GM23338 (cell line): ENCODE results near the gene LMF1. TPM values are rescaled to one million over a fixed set of nuclear protein-coding genes. Genes with fewer than 3 reads are reported as not detected.

Source experiments
- ATAC-seq: fragments of 200-7000 bp; cut with Tn5 transposase; 3 replicates; pipeline ENCODE4 v1.9.1; 2020
- DNase-seq: peaks from one replicate; pipeline ENCODE4 v3.0.0-alpha.2; 2015; ENCODE audit warnings: low spot score
- H2AFZ ChIP-seq: fragments of 200-600 bp; sonication (generic); 2 replicates; pipeline ENCODE4 v1.8.0; 2016; ENCODE audit warnings: antibody characterized with exemption, mild to moderate bottlenecking, moderate library complexity
- H3F3A ChIP-seq: fragments of 200-600 bp; sonication (generic); replicated peaks from 2 replicates; pipeline ENCODE4 v1.8.0; 2017; ENCODE audit warnings: antibody characterized with exemption, mixed run types, low read depth
- H3K27ac ChIP-seq: fragments of 200-600 bp; sonication (generic); 2 replicates; pipeline ENCODE4 v1.6.1; 2016; ENCODE audit warnings: low read depth
- H3K27me3 ChIP-seq: fragments of 200-600 bp; sonication (generic); 2 replicates; pipeline ENCODE4 v1.8.0; 2016; ENCODE audit warnings: mild to moderate bottlenecking, mixed run types, moderate library complexity; ENCODE audit not compliant: insufficient read depth
- H3K36me3 ChIP-seq: fragments of 200-600 bp; sonication (generic); 2 replicates; pipeline ENCODE4 v1.8.0; 2016; ENCODE audit warnings: mild to moderate bottlenecking; ENCODE audit not compliant: insufficient read depth
- H3K4me1 ChIP-seq: fragments of 200-600 bp; sonication (generic); 2 replicates; pipeline ENCODE4 v1.8.0; 2016; ENCODE audit warnings: mild to moderate bottlenecking, moderate library complexity; ENCODE audit not compliant: insufficient read depth
- H3K4me2 ChIP-seq: fragments of 200-600 bp; sonication (generic); 2 replicates; pipeline ENCODE4 v1.7.1; 2017; ENCODE audit warnings: mixed run types
- H3K4me3 ChIP-seq: fragments of 200-600 bp; sonication (generic); 2 replicates; pipeline ENCODE4 v1.6.1; 2016; ENCODE audit warnings: mixed run types
- H3K79me2 ChIP-seq: fragments of 200-600 bp; sonication (generic); replicated peaks from 2 replicates; pipeline ENCODE4 v1.8.0; 2017; ENCODE audit warnings: mild to moderate bottlenecking; ENCODE audit not compliant: insufficient read depth
- H3K9me2 ChIP-seq: fragments of 200-600 bp; sonication (generic); 2 replicates; pipeline ENCODE4 v1.8.0; 2017; ENCODE audit not compliant: insufficient read depth
- H4K20me1 ChIP-seq: fragments of 200-600 bp; sonication (generic); replicated peaks from 2 replicates; pipeline ENCODE4 v1.8.0; 2017; ENCODE audit warnings: mild to moderate bottlenecking; ENCODE audit not compliant: insufficient read depth
- H3K27ac Mint-ChIP-seq: 2 replicates; pipeline ENCODE4 v1.8.0; 2020; ENCODE audit warnings: inconsistent platforms, mild to moderate bottlenecking, moderate library complexity, mixed read lengths
- H3K27me3 Mint-ChIP-seq: 3 replicates; pipeline ENCODE4 v1.8.0; 2022; ENCODE audit warnings: low read depth, mild to moderate bottlenecking, moderate library complexity, mixed read lengths, inconsistent platforms; ENCODE audit not compliant: insufficient read depth, poor library complexity
- H3K36me3 Mint-ChIP-seq: 3 replicates; pipeline ENCODE4 v1.8.0; 2021; ENCODE audit warnings: low read depth, mild to moderate bottlenecking, inconsistent platforms, moderate library complexity, mixed read lengths
- H3K4me1 Mint-ChIP-seq: 3 replicates; pipeline ENCODE4 v1.8.0; 2020; ENCODE audit warnings: mild to moderate bottlenecking, inconsistent platforms, mixed read lengths
- H3K4me3 Mint-ChIP-seq: 3 replicates; pipeline ENCODE4 v1.8.0; 2021; ENCODE audit warnings: moderate library complexity, mild to moderate bottlenecking, inconsistent platforms, mixed read lengths
- H3K9me3 Mint-ChIP-seq: 3 replicates; pipeline ENCODE4 v1.8.0; 2020; ENCODE audit warnings: moderate library complexity, mild to moderate bottlenecking, inconsistent platforms, mixed read lengths
- CREB1 ChIP-seq: fragments of 250-450 bp; sonication (Bioruptor Pico); IDR thresholded peaks from 2 replicates; pipeline ENCODE4 v1.5.0; 2020; ENCODE audit warnings: low read depth, mild to moderate bottlenecking, moderate library complexity
- EZH2 ChIP-seq: fragments of 200-600 bp; sonication (generic); IDR thresholded peaks from one replicate; pipeline ENCODE4 v1.8.0; 2017; ENCODE audit warnings: antibody characterized with exemption, mild to moderate bottlenecking, low read depth; ENCODE audit not compliant: unreplicated experiment
- EZH2phosphoT487 ChIP-seq: fragments of 200-600 bp; sonication (generic); IDR thresholded peaks from one replicate; pipeline ENCODE4 v1.8.1; 2018; ENCODE audit warnings: antibody characterized with exemption; ENCODE audit not compliant: unreplicated experiment
- JUNB ChIP-seq: IDR thresholded peaks from one replicate; pipeline ENCODE4 v1.6.1; 2016; ENCODE audit warnings: antibody characterized with exemption; ENCODE audit not compliant: unreplicated experiment
- POLR2AphosphoS5 ChIP-seq: IDR thresholded peaks from 2 replicates; pipeline ENCODE4 v1.6.1; 2016; ENCODE audit warnings: antibody characterized with exemption, low read depth
- ZNF114 ChIP-seq: fragments of 250-450 bp; sonication (Bioruptor Pico); IDR thresholded peaks from 2 replicates; pipeline ENCODE4 v1.5.0; 2020; ENCODE audit warnings: mild to moderate bottlenecking, moderate library complexity
- ZNF331 ChIP-seq: fragments of 250-450 bp; sonication (Bioruptor Pico); IDR thresholded peaks from 2 replicates; pipeline ENCODE4 v1.5.0; 2020; ENCODE audit warnings: low read depth, mild to moderate bottlenecking, moderate library complexity
- polyA plus RNA-seq: library from polyadenylated mRNA; unstranded; fragments of >200 nt; fragmentation: Nextera tagmentation; extraction: Ambion mirVana; gene quantifications from 2 replicates; pipeline ENCODE4 v1.2.1, GENCODE V29; 2016
- total RNA-seq: library from RNA; depleted of rRNA; stranded (reverse); fragments of >200 nt; shearing (Covaris generic); gene quantifications from 2 replicates; pipeline ENCODE4 v1.2.3, GENCODE V29; 2014
- TF ChIP-seq, protein P1 (sequence below): fragments of 250-450 bp; sonication (Bioruptor Pico); IDR thresholded peaks from 2 replicates; pipeline ENCODE4 v1.5.0; 2020; ENCODE audit warnings: mild to moderate bottlenecking, moderate library complexity
- TF ChIP-seq, protein P2 (sequence below): IDR thresholded peaks from 2 replicates; pipeline ENCODE4 v1.6.1; 2016; ENCODE audit warnings: antibody characterized with exemption
- TF ChIP-seq, protein P3 (sequence below), 2 experiments: fragments of 200-600 bp in 1 of 2; sonication (generic) in 1 of 2; conservative IDR thresholded peaks; 2 replicates each; pipeline versions ENCODE4 v1.5.1 to v1.6.1; 2016 to 2017; ENCODE audit warnings: antibody characterized with exemption in 2 of 2, low read depth in 2 of 2, mild to moderate bottlenecking in 2 of 2, moderate library complexity in 1 of 2

LMF1 gene
- total and polyA plus RNA-seq, 2 experiments from 2014 or later: 4.2 to 10.1 TPM

DNA sequence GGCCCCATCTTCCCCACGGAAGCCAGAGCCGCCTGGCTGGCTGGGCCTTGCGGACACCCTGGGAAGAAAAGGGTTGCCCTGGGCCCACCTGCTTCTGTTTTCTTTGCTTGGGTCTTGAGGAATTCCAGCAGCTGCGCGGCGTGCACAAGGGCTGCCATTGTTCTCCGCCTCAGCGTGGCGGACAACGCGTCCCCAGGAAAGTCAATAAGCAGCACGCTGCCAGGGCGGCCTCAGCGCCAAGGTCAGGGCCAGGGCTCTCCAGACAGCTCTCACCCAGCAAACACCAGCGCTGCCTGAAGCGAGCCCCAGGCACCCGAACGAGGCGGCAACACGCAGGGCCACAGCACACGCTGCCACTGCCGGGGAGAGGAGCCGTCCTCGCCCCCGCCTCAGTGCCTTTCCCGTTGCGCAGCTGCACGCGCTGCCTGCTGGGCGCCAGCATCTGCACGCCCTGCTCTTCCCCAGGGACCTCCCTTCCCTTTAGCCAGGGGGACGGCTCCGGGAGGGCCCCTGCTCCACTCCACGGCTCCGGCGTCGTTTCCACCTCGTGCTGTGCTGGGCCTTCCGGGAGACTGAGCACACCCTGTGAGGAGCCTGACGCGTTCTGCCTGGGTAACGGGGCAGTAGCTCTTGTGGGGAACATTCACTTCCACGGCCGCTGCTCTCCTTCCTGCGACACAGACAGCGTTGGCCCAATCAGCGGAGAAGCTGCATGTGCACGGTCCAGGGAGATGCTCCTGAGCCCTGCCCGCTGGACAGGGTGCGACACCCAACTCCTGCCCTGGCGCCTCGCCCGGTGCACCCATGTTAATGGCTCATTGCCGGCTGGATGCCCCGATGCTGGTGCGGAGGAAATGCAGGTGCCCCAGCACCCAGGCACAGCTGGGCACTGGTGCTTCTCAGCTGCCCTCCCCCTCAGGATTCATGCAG, 57.8 kb downstream of the LMF1 start (continued):
- TF ChIP-seq, protein P1, sequence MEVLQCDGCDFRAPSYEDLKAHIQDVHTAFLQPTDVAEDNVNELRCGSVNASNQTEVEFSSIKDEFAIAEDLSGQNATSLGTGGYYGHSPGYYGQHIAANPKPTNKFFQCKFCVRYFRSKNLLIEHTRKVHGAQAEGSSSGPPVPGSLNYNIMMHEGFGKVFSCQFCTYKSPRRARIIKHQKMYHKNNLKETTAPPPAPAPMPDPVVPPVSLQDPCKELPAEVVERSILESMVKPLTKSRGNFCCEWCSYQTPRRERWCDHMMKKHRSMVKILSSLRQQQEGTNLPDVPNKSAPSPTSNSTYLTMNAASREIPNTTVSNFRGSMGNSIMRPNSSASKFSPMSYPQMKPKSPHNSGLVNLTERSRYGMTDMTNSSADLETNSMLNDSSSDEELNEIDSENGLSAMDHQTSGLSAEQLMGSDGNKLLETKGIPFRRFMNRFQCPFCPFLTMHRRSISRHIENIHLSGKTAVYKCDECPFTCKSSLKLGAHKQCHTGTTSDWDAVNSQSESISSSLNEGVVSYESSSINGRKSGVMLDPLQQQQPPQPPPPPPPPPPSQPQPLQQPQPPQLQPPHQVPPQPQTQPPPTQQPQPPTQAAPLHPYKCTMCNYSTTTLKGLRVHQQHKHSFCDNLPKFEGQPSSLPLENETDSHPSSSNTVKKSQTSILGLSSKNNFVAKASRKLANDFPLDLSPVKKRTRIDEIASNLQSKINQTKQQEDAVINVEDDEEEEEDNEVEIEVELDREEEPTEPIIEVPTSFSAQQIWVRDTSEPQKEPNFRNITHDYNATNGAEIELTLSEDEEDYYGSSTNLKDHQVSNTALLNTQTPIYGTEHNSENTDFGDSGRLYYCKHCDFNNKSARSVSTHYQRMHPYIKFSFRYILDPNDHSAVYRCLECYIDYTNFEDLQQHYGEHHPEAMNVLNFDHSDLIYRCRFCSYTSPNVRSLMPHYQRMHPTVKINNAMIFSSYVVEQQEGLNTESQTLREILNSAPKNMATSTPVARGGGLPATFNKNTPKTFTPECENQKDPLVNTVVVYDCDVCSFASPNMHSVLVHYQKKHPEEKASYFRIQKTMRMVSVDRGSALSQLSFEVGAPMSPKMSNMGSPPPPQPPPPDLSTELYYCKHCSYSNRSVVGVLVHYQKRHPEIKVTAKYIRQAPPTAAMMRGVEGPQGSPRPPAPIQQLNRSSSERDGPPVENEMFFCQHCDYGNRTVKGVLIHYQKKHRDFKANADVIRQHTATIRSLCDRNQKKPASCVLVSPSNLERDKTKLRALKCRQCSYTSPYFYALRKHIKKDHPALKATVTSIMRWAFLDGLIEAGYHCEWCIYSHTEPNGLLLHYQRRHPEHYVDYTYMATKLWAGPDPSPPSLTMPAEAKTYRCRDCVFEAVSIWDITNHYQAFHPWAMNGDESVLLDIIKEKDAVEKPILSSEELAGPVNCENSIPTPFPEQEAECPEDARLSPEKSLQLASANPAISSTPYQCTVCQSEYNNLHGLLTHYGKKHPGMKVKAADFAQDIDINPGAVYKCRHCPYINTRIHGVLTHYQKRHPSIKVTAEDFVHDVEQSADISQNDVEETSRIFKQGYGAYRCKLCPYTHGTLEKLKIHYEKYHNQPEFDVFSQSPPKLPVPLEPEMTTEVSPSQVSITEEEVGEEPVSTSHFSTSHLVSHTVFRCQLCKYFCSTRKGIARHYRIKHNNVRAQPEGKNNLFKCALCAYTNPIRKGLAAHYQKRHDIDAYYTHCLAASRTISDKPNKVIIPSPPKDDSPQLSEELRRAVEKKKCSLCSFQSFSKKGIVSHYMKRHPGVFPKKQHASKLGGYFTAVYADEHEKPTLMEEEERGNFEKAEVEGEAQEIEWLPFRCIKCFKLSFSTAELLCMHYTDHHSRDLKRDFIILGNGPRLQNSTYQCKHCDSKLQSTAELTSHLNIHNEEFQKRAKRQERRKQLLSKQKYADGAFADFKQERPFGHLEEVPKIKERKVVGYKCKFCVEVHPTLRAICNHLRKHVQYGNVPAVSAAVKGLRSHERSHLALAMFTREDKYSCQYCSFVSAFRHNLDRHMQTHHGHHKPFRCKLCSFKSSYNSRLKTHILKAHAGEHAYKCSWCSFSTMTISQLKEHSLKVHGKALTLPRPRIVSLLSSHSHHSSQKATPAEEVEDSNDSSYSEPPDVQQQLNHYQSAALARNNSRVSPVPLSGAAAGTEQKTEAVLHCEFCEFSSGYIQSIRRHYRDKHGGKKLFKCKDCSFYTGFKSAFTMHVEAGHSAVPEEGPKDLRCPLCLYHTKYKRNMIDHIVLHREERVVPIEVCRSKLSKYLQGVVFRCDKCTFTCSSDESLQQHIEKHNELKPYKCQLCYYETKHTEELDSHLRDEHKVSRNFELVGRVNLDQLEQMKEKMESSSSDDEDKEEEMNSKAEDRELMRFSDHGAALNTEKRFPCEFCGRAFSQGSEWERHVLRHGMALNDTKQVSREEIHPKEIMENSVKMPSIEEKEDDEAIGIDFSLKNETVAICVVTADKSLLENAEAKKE (CRISPR knock-in tag): no peak
- no peak for TF ChIP-seq EZH2phosphoT487
- TF ChIP-seq POLR2AphosphoS5: no peak
- TF ChIP-seq ZNF331: no peak
- TF ChIP-seq ZNF114 (CRISPR knock-in tag): no peak

DNA sequence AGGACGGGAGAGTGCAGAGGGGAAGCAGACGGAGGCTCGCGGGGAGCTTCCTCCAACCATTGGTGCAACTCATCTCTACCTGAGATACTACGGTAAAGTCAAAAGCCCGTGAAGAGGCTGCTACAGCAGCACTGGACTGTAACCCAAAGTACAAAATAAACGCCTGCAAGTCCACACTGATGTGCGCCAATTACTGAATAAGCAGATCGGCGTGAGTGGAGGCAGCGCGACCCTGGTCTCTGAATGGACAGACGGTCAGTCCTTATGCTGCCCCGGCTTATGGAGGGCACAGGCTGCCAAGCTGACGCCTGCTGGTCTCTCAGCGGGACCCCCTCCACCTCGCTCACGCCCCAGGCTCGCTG, 58.5 kb downstream of the LMF1 start:
- Histone ChIP-seq H3F3A (no peaks in the 10 kb centered on the region), H4K20me1 (no peaks in the 10 kb centered on the region), H2AFZ (no peak overlapping the region), H3K4me3 (no peak overlapping the region), H3K79me2 (no peaks in the 10 kb centered on the region), H3K36me3 (no peaks in the 10 kb centered on the region), H3K27ac (no peak overlapping the region), H3K27me3 (no peaks in the 10 kb centered on the region), H3K4me2 (no peak overlapping the region), H3K4me1 (no peaks in the 10 kb centered on the region), H3K9me2 (no peaks in the 10 kb centered on the region)
- Mint-ChIP-seq H3K27me3 (peaks cover 4% of the 10 kb centered on the region), H3K36me3 (no peaks in the 10 kb centered on the region), H3K4me1 (no peaks in the 10 kb centered on the region; the same call in 2 of the 3 replicates), H3K9me3 (no peaks in the 10 kb centered on the region), H3K27ac (peak overlapping the region; percentile 46; the same call in 1 of the 2 replicates), H3K4me3 (no peak overlapping the region)
- no peak for ATAC-seq
- TF ChIP-seq ZNF114 (CRISPR knock-in tag): no peak
- no peak for TF ChIP-seq POLR2AphosphoS5
- TF ChIP-seq, protein P2, sequence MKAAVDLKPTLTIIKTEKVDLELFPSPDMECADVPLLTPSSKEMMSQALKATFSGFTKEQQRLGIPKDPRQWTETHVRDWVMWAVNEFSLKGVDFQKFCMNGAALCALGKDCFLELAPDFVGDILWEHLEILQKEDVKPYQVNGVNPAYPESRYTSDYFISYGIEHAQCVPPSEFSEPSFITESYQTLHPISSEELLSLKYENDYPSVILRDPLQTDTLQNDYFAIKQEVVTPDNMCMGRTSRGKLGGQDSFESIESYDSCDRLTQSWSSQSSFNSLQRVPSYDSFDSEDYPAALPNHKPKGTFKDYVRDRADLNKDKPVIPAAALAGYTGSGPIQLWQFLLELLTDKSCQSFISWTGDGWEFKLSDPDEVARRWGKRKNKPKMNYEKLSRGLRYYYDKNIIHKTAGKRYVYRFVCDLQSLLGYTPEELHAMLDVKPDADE: no peak
- no peak for TF ChIP-seq CREB1
- no peak for TF ChIP-seq EZH2
- TF ChIP-seq, protein P3, sequence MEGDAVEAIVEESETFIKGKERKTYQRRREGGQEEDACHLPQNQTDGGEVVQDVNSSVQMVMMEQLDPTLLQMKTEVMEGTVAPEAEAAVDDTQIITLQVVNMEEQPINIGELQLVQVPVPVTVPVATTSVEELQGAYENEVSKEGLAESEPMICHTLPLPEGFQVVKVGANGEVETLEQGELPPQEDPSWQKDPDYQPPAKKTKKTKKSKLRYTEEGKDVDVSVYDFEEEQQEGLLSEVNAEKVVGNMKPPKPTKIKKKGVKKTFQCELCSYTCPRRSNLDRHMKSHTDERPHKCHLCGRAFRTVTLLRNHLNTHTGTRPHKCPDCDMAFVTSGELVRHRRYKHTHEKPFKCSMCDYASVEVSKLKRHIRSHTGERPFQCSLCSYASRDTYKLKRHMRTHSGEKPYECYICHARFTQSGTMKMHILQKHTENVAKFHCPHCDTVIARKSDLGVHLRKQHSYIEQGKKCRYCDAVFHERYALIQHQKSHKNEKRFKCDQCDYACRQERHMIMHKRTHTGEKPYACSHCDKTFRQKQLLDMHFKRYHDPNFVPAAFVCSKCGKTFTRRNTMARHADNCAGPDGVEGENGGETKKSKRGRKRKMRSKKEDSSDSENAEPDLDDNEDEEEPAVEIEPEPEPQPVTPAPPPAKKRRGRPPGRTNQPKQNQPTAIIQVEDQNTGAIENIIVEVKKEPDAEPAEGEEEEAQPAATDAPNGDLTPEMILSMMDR (conservative IDR thresholded peaks at IDR 0.05; ENCODE audit: low read depth in 2 of 2): no peak
- no peak for TF ChIP-seq JUNB
- no peak for TF ChIP-seq ZNF331
- DNase-seq: no peak
